Mucosa of descending colon (tissue), 3 donors: Measurements from ENCODE around the gene ARTN. TPM values are rescaled to one million over a fixed set of nuclear protein-coding genes. Genes with fewer than 3 reads are reported as not detected.
A peak's percentile ranks its signal among the peaks of the same experiment; 100 is the strongest.

Experiments
- ATAC-seq: fragments of 200-7000 bp; cut with Tn5 transposase; one replicate; pipeline ENCODE4 v1.9.1; 2020; ENCODE audit warnings: mild to moderate bottlenecking, moderate library complexity
- DNase-seq, 3 donors: peaks; one replicate each; pipeline ENCODE4 v3.0.0-alpha.2; 2020
- H3K36me3 ChIP-seq: fragments of 200-600 bp; one replicate; pipeline ENCODE4 v1.8.0; 2021; ENCODE audit warnings: low read depth, mild to moderate bottlenecking
- H3K4me1 ChIP-seq: fragments of 200-600 bp; one replicate; pipeline ENCODE4 v1.8.0; 2021; ENCODE audit warnings: low read depth, mild to moderate bottlenecking
- H3K4me3 ChIP-seq: fragments of 200-600 bp; one replicate; pipeline ENCODE4 v1.8.0; 2021; ENCODE audit warnings: mild to moderate bottlenecking
- H3K9me3 ChIP-seq: fragments of 200-600 bp; one replicate; pipeline ENCODE4 v1.8.0; 2021; ENCODE audit warnings: mild to moderate bottlenecking
- intact Hi-C, 2 donors: fragments of 100-400 bp; cut with DNase I in 1 of 2; cut with micrococcal nuclease in 1 of 2; formaldehyde crosslinking; loops; one replicate each; pipeline versions ENCODE4 v1.11.0 to v1.11.1; 2022; cut with DNase I, micrococcal nuclease
- total RNA-seq, 3 donors: library from RNA; stranded (reverse); fragmentation: NEBNext Ultra II Directional in 2 of 3; extraction: Animal tissue kit (Norgen Biotek cat#: 25700) in 2 of 3; gene quantifications; one replicate each; pipeline versions ENCODE4 v1.2.1 to v1.2.4, GENCODE V29; 2021 to 2023
- TF ChIP-seq, protein P1 (sequence below): fragments of 200-600 bp; IDR thresholded peaks from one replicate; pipeline ENCODE4 v1.8.0; 2022; ENCODE audit warnings: antibody characterized with exemption, mild to moderate bottlenecking
- donor health status: DM: no; HTN: no; CAD: no; lungs with moderate emphysema.
- donor health status: DM: no; HTN: no; CAD: no.
- donor health status: DM: no; HTN: yes; CAD: no.

ARTN gene
- total RNA-seq, 3 donors from 2014 or later, result 6.9 to 14.2 (median 7.4) TPM

DNA sequence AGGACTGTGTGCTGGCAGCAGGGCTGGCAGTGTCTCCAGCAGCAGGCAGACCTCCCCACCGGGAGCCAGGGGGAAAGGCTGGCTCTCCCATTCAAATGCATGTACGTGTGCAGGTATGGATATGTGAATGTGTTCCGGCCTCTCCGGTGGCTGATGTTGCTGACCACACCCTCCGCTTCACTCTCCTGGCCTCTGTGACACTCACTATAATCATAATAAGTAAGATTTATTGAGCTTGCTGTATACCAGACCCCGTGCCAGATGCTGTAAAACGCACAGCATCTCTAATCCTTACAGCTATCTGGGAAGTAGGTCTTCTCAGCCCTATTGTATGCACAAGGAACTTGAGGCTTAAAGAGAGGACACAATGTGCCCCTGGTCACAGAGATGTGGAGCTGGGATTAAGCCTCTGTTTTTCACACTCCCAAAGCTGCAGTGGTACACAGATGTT is 20.5 kb upstream of the ARTN start:
- ATAC-seq (peak; percentile 88), DNase-seq (peak in 2 of 3 donors; percentile 39 to 71)
- Histone ChIP-seq H3K9me3 (no peaks in the 10 kb centered on the region), H3K4me3 (no peak overlapping the region), H3K4me1 (peaks cover 8% of the 10 kb centered on the region), H3K36me3 (no peaks in the 10 kb centered on the region)
- intact Hi-C loops, result no loop called here
- TF ChIP-seq, protein P1, sequence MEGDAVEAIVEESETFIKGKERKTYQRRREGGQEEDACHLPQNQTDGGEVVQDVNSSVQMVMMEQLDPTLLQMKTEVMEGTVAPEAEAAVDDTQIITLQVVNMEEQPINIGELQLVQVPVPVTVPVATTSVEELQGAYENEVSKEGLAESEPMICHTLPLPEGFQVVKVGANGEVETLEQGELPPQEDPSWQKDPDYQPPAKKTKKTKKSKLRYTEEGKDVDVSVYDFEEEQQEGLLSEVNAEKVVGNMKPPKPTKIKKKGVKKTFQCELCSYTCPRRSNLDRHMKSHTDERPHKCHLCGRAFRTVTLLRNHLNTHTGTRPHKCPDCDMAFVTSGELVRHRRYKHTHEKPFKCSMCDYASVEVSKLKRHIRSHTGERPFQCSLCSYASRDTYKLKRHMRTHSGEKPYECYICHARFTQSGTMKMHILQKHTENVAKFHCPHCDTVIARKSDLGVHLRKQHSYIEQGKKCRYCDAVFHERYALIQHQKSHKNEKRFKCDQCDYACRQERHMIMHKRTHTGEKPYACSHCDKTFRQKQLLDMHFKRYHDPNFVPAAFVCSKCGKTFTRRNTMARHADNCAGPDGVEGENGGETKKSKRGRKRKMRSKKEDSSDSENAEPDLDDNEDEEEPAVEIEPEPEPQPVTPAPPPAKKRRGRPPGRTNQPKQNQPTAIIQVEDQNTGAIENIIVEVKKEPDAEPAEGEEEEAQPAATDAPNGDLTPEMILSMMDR, result no peak

DNA sequence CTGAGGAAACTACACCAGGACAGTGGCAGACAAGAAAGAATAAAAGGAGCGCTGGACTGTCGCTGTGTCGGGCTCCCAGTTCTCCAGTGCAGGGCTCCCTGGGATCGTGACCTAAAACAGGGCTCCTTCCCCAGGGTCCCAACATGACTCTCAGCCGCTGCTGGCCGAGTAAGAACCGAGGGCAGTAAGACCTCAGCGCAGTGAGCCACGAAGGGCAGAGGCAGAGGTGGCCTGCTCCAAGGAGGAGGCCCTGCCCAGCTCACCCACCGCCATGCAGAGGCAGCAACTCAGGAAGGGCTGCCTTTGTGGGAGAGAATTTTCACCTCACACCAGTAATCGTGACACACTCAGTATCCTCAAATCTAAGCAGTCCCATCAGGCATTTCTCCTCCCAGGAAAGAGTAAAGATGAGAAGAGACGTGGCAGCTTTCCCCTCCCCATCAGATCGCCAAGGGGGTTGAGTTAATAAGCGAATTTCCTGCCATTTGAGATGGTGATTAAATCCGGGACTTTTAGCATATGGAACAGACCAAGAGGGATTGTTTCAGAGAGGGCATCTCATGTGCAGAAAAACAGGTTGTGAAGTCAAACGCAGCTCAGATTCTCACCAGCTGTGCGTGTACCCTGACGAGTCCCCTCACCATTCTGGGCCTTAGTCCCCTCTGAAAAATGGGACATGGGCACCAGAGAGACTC is 19.8 kb upstream of the ARTN start:
- TF ChIP-seq, protein P1, result no peak
- DNase-seq, result no peak
- intact Hi-C loops, result no loop called here

DNA sequence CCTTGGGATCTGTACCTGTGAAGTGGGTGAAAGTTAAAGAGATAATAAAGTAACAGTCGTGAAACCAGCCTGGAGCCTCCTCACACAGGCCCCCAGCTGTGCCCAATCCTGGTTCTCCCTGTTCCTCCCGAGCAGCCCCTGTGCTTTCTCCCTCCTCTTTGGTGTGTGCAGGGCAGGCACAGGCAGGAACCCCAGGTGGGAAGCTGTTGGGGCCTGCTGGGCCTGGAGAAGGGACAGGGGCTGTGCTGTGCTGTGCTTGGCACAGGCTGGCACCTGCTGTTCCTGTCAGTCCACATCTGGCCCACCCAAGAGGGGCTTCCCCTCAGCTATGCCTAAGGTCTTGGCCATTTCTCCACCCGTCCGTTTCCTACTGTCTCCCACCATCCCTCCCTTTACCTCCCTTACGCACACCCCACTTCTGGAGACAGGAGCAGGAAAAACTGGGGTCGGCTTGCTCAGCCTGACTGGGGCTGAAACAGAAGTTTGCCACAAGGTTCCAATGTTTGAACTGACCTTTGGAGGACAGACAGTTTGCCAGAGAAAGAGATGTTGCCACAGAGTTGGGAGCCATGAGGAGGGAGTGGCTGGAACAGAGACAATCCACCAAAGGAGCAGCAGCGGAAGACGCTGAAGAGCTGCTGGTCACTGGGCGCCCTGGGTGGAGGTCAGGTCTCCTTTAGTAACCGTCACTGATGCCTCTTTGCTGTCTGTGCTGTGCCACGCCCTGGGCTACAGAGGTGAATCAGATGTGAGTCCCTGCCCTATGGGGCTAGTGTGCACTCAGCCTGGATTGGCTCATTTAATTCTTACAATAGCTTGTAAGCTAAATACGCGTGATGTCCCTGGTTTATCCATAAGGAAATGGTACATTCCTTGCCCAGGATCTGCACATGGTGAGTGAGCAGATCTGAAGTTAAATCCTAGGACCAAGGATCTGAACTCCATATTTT is 18.8 kb upstream of the ARTN start:
- intact Hi-C loops, result no loop called here
- peak; percentile 64 for ATAC-seq

More for the DNA sequence above, 19.8 kb upstream of the ARTN start:
- no peak for ATAC-seq
- H3K9me3 ChIP-seq, result no peaks in the 10 kb centered on the region
- H3K36me3 ChIP-seq, result no peaks in the 10 kb centered on the region
- H3K4me3 ChIP-seq, result no peak overlapping the region
- H3K4me1 ChIP-seq, result peaks cover 8% of the 10 kb centered on the region

DNA sequence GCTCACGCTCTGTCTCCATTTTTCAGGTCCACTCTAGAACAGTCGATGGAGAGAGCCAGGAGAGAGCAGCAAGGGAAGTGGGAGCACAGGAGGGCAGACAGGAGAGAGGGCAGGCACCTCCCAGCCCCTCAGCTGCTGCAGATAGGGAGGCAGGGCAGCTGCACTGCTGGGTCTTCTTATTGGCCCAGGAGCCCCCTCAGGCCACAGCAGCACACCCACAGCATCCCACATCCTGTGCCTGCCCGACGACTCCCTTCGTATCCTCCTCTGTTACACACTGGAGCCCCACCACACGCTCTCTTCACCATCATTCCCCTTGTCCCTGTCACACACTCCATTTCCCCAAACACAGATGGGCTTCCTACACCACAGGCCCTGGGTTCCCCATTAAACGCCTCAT is 13.7 kb upstream of the ARTN start:
- no peaks in the 10 kb centered on the region for H3K9me3 ChIP-seq
- ATAC-seq, result no peak
- H3K36me3 ChIP-seq, result no peaks in the 10 kb centered on the region
- TF ChIP-seq, protein P1, result no peak
- H3K4me1 ChIP-seq, result no peaks in the 10 kb centered on the region
- H3K4me3 ChIP-seq, result no peak overlapping the region
- DNase-seq, result no peak
- intact Hi-C loops, result no loop called here

More for the DNA sequence above, 18.8 kb upstream of the ARTN start:
- Histone ChIP-seq H3K4me1 (peaks cover 8% of the 10 kb centered on the region), H3K9me3 (no peaks in the 10 kb centered on the region), H3K36me3 (no peaks in the 10 kb centered on the region), H3K4me3 (no peak overlapping the region)
- TF ChIP-seq, protein P1, result no peak
- no peak for DNase-seq

DNA sequence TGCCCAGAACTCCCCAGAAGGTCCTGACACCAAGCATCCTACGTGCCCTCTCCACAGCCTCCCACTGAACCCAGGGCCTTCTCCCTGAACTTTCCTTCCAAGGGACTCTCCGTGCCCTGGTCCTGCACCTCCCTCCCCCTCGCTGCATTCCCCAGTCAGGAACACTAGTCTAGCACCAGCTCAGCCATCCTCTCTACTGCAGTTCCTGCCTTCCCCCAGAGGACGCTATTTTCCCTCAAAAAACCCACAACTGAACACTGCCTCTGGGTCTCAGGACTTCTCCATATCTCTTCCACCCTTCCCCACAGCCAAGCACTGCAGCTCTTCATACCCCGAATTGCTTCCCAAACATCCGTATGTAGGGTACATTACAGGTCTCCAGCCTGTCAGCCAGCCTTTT is 12.6 kb upstream of the ARTN start:
- DNase-seq (no peak), ATAC-seq (no peak)
- H3K36me3 ChIP-seq, result no peaks in the 10 kb centered on the region
- TF ChIP-seq, protein P1, result no peak
- H3K4me3 ChIP-seq, result no peak overlapping the region
- H3K4me1 ChIP-seq, result no peaks in the 10 kb centered on the region
- intact Hi-C loops, result no loop called here
- H3K9me3 ChIP-seq, result no peaks in the 10 kb centered on the region
